ENCODE measurements around the gene TROAP.
"Not testable (repeated sequence)": the region's sequence is repeated elsewhere in the genome, so short reads cannot be mapped to it uniquely, and the experiment has no call there.

Gene TROAP

DNA sequence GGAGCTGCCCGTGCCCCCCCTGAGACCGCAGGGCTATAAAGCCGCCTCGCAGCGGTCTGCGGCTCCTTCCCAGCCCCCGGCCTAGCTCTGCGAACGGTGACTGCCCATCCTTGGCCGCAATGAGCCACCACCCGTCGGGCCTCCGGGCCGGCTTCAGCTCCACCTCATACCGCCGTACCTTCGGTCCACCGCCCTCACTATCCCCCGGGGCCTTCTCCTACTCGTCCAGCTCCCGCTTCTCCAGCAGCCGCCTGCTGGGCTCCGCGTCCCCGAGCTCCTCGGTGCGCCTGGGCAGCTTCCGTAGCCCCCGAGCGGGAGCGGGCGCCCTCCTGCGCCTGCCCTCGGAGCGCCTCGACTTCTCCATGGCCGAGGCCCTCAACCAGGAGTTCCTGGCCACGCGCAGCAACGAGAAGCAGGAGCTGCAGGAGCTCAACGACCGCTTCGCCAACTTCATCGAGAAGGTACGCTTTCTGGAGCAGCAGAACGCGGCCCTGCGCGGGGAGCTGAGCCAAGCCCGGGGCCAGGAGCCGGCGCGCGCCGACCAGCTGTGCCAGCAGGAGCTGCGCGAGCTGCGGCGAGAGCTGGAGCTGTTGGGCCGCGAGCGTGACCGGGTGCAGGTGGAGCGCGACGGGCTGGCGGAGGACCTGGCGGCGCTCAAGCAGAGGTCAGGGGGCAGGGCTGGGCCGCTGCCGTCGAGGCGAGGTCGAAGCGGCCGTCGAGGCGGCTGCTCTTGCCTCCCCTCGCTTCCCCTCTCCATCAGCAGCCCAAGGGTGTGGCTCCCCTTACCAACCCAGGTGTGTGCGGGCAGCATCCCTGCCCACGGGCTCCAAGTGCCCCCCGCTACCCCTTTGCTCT lies 27.7 kb upstream of the TROAP start, which contains the start of gene PRPH:
PRPH (plus strand) TSS at position 66 of the 855 bp plus-strand sequence; CDS start at position 120, 54 bp downstream.
- DNase-seq (ENCODE audit: low spot score), result no peak
- FAIRE-seq, result no peak

DNA sequence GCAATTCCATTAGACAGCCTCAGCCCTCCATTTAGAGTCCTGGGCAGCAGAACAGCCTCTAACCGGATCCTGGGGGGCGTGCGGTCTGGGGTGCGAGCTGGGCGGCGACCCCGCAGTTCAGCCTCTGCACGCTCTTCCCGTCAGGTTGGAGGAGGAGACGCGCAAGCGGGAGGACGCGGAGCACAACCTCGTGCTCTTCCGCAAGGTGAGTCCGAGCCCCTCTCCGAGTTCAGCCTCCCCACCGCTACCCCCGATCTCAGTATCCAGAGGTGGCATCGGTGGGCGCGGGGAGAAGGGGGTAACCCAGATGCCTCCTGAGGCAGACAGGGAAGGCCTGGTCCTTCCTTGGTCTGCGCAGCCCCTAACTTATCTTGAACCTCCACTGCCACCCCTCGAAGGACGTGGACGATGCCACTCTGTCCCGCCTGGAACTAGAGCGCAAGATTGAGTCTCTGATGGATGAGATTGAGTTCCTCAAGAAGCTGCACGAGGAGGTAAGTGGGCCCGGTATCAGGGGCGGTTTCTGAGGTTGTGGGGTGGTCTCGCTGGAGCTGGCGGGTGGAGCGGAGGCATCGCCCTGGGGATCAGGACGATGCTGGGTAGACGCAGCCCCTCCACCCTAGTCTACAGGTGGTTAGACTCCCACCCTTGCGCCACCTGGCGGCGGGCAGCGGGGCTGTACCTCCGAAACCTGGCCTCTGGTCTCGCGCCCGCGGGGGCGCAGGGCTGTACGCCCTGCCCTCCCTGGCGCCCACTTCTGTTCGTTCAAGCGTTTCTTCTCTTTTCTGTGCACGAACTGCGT lies 26.8 kb upstream of the TROAP start:
- no peak for DNase-seq (ENCODE audit: low spot score)
- no peak for FAIRE-seq

DNA sequence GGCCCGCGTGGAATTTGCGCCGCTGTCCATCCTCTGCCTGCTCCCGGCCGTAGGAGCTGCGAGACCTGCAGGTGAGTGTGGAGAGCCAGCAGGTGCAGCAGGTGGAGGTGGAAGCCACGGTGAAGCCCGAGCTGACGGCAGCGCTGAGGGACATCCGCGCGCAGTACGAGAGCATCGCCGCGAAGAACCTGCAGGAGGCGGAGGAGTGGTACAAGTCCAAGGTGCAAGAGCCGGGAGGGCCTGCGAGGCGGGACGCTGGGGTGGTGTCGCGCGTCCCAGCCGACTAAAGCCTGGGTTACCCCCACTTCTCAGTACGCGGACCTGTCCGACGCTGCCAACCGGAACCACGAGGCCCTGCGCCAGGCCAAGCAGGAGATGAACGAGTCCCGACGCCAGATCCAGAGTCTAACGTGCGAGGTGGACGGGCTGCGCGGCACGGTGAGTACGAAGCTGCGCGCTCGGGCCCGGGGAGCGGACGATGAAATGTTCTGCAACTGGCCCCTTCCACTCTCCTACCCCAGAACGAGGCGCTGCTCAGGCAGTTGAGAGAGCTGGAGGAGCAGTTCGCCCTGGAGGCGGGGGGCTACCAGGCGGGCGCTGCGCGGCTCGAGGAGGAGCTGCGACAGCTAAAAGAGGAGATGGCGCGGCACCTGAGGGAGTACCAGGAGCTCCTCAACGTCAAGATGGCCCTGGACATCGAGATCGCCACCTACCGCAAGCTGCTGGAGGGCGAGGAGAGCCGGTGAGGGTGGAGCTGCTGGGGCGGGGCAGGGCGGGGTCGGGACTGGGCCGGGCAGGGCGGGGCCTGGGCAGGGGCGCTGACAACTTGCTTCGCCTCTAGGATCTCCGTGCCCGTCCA lies 26.0 kb upstream of the TROAP start:
- peak; percentile 34 for DNase-seq (ENCODE audit: low spot score)
- FAIRE-seq, result no peak

DNA sequence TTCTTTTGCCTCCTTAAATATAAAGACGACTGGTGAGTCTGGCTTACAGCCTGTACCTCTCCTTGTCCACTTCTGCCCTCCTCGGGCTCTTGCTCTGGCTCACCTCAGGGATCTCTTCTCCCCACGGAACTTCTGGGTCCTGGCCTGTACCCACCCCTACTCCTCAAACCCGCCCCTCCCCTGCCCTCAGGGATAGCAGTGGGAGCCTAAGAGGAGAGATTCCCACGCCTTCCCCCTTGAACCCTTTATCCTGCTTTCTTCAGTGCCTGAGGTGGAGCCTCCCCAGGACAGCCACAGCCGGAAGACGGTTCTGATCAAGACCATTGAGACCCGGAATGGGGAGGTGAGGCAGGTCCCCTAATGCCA lies 25.4 kb upstream of the TROAP start:
- no peak for FAIRE-seq
- no peak for DNase-seq (ENCODE audit: low spot score)

DNA sequence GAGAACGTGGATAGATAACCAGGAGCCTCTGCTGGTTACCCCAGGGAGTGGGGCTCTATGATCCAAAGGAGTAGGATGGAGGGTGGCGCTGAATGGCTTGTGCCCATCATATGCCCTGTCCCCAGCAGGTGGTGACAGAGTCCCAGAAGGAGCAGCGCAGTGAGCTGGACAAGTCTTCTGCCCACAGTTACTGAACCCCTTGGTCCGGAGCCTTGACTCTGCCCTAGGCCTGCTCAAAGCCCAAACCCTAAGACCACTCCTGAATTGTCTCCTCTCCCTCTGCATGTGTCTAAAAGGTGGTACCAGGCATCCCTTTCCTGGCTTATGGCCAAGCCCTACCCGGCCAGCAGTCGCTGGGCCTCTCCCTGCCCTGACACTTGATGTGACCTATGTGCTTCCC lies 24.9 kb upstream of the TROAP start:
- DNase-seq (ENCODE audit: low spot score) (no peak), FAIRE-seq (no peak)

DNA sequence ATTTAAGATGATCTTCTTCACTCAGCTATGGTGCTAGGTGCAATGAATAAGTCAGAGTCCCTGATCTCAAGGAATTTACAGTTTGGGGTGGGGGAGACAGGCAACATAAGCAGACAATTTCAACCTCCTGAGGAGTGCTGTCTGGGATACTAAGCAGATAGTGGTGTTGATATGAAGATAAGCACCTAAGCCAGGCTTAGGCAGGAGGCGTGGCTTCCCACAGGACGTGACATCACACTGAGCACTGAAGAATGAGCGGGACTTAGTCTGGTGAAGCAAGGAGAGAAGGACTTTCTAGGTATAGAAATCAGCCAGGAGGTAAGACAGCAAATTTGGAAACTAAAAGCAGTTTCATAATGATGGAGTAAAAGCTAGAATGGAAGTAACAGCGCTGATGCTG lies 21.3 kb upstream of the TROAP start:
- no peak for FAIRE-seq
- DNase-seq (ENCODE audit: low spot score), result no peak

DNA sequence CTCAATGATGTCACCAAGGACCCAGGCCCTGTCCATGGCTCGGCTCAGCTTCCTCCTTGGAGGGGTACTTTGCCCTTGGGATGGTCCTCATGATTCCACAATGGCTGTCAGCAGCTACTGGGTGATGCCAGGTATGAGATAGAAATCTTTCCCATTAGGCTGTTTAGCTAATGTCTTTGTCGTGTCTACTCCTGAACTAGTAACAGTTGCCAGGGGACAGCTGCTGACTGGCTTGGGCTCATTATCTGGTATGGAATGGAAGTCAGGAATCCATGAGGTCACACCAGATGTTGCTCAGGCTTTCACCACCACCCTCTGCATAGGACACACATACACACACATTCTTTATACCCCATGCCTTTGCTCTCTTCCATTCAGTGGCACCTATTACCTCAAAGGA lies 18.9 kb upstream of the TROAP start:
- DNase-seq (ENCODE audit: low spot score), result no peak
- no peak for FAIRE-seq

DNA sequence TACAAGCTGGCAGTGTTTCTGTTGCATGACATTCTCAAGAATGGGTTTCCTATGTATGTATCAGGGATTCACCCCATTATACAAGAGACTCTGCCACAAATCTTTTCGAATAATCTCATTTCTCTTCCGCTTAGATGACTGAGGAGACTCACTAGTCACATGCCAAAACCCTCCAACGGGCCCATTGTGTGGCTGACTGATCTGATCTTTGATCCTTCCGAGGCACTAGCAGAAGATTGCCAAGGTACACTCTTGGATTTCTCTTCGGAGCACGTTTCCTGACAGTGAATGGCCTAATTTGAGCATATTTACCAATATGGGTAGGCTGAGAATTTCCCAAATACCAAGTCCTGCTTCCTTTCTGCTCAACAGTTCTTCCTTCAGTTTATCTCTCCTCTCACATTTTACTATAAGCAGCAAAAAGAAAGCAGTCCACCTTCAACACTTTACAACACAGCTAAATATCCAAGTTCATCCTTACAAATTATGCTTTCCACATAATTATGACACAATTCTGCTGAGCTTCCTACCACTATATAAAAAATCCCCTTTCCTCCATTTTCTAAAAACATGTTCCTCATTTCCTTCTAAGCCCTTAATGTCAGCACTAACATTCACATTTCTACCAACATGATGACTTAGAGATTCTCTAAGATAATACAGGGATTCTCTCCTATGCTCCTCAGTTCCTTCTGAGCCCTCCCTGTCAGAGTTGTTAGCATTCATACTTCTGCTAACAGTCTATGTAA lies 17.1 kb upstream of the TROAP start:
- FAIRE-seq (no peak), DNase-seq (ENCODE audit: low spot score) (no peak)

DNA sequence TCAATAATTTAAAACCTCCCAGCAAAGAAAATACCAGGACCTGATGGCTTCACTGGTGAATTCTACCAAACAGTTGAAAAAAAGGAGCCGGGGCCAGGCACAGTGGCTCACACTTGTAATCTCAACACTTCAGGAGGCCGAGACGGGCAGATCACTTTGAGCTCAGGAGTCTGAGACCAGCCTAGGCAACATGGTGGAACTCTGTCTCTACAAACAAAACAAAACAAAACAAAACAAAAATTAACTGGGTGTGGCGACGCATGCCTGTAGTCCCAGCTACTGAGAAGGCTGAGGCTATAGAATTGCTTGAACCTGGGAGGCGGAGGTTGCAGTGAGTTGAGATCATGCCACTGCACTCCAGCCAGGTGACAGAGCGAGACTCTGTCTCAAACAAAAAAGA lies 13.7 kb upstream of the TROAP start:
- FAIRE-seq, result no peak

DNA sequence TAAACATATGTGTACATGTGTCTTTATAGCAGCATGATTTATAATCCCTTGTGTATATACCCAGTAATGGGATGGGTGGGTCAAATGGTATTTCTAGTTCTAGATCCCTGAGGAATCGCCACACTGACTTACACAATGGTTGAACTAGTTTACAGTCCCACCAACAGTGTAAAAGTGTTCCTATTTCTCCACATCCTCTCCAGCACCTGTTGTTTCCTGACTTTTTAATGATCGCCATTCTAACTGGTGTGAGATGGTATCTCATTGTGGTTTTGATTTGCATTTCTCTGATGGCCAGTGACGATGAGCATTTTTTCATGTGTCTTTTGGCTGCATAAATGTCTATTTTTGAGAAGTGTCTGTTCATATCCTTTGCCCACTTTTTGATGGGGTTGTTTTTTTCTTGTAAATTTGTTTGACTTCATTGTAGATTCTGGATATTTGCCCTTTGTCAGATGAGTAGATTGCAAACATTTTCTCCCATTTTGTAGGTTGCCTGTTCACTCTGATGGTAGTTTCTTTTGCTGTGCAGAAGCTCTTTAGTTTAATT lies 12.5 kb upstream of the TROAP start:
- not testable (repeated sequence) for FAIRE-seq; DNase-seq (ENCODE audit: low spot score)

More for the DNA sequence above, 13.7 kb upstream of the TROAP start:
- DNase-seq (ENCODE audit: low spot score), result no peak

DNA sequence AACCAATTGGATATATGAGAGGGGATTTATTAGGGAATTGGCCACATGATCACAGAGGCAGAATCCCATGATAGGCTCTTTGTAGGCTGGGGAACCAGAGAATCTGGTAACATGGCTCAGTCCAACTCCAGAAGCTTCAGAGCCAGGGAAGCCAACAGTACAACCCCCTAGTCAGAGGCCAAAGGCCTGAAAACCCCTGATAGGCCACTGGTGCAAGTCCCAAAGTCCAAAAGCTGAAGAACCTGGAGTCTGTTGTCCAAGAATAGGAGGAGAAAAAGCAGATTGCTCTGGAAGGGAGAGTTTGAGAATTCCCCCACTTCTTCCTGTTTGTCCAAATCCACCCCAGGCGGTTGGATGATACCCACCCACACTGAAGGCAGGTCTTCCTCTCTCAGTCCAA lies 8.2 kb upstream of the TROAP start:
- FAIRE-seq (no peak), DNase-seq (ENCODE audit: low spot score) (no peak)

DNA sequence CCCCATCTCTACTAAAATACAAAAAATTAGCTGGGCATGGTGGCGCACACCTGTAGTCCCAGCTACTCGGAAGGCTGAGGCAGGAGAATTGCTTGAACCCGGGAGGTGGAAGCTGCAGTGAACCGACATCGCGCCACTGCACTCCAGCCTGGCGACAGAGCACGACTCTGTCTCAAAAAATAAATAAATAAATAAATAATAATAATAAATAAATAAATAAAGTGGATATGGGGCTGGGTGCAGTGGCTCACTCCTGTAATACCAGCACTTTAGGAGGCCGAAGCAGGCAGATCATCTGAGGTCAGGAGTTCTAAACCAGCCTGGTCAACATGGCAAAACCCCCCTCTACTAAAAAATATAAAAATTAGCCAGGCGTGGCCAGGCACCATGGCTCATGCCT lies 5.9 kb upstream of the TROAP start:
- DNase-seq (ENCODE audit: low spot score); FAIRE-seq: not testable (repeated sequence)

DNA sequence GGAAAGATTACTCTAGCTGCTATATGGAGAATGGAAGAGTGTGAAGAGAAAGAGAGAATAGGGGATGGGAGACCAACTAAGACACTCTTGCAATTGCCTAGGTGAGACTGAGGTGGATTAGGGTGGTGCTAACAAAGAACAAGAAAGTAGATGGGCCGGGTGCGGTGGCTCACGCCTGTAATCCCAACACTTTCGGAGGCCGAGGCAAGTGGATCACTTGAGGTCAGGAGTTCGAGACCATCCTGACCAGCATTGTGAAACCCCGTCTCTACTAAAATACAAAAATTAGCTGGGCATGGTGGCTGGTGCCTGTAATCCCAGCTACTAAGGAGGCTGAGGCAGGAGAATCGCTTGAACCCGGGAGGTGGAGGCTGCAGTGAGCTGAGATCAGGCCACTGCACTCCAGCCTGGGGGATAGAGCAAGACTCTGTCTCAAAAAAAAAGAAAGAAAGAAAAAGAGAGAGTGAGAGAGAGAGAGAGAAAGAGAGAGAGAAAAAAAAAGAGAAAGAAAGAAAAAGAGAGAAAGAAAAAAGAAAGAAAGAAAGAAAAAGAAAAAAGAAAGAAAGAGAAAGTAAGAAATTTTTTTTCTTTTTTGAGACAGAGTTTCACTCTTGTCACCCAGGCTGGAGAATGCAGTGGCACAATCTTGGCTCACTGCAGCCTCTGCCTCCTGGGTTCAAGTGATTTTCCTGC lies 2.5 kb upstream of the TROAP start:
- not testable (repeated sequence) for DNase-seq (ENCODE audit: low spot score); FAIRE-seq

DNA sequence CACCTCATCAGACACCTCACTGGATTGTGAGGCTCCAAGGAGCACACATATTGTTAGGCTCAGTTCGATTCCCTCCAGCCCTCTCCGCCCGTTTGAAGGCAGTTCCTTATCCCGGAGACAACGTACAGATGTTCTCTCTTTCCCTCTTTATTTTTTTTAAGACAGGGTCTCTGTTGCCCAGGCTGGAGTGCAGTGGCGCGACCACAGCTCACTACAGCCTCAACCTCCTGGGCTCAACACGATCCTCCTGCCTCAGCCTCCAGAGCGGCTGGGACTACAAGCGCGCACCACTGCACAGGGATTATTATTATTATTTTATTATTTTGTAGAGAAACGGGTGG lies 718 bp upstream of the TROAP start:
- FAIRE-seq (no peak), DNase-seq (ENCODE audit: low spot score) (no peak)

DNA sequence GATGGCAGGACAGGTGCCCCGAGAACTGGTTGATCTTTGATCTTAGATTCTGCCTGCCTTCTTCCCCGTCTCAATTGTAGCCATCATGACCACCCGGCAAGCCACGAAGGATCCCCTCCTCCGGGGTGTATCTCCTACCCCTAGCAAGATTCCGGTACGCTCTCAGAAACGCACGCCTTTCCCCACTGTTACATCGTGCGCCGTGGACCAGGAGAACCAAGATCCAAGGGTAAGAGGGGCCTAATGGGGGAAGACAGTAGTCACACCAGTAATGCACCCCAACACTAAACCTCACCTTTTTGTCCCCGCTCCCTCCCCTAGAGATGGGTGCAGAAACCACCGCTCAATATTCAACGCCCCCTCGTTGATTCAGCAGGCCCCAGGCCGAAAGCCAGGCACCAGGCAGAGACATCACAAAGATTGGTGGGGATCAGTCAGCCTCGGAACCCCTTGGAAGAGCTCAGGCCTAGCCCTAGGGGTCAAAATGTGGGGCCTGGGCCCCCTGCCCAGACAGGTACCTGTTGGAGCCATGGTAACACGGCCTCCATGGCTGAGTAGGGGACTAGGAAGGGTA lies 556 bp downstream of the TROAP start:
- DNase-seq (ENCODE audit: low spot score) (no peak), FAIRE-seq (no peak)

DNA sequence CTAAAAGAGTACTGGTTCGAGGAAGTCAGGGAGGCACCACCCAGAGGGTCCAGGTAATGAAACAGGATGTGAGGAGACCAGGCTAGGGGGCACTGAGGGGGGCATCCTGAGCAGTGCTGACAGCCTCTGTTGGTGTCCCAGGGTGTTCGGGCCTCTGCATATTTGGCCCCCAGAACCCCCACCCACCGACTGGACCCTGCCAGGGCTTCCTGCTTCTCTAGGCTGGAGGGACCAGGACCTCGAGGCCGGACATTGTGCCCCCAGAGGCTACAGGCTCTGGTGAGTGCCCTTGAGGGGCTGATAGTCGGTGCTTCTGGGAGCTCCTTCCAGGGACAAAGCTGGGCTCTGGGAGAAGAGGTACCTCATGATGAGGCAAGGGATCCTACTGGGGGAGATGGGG lies 2.6 kb downstream of the TROAP start:
- DNase-seq (ENCODE audit: low spot score) (no peak), FAIRE-seq (no peak)

DNA sequence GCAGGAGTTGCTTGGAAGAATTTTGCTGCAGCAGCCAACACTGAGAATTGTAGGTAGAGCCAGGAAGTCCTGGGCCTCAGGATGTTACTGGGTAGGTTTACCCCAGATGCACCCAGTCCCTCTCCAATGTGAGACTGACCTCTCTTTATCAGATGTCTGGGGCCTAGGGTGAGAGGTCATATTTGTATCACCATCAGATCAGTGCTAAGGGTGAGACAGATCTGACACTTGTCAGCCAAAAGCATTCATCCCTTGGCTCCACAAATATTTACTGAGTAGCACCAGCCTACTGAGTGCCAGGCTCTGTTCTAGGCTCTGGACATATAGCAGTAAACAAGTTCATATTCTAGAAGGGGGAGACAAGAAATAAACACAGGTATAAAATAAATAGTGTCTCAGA lies 4.3 kb downstream of the TROAP start:
- no peak for DNase-seq (ENCODE audit: low spot score)
- no peak for FAIRE-seq

DNA sequence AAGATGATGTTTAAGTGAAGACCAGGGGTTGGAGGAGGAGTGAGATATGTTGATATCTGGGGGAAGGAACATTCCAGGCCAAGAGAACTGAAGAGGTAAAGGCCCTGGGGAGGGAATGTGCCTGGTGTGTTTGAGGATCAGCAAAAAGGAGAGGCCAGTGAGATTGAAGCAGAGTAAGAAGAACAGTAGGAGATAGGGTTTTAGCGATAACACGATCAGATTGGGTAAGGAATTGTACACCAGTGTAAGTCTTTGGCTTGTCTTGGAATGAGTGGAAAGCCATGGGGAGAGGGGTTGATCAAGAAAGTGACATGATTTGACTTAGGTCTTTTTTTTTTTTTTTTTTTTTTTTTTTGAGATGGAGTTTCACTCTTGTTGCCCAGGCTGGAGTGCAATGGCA lies 4.8 kb downstream of the TROAP start:
- no peak for DNase-seq (ENCODE audit: low spot score)
- FAIRE-seq, result no peak

DNA sequence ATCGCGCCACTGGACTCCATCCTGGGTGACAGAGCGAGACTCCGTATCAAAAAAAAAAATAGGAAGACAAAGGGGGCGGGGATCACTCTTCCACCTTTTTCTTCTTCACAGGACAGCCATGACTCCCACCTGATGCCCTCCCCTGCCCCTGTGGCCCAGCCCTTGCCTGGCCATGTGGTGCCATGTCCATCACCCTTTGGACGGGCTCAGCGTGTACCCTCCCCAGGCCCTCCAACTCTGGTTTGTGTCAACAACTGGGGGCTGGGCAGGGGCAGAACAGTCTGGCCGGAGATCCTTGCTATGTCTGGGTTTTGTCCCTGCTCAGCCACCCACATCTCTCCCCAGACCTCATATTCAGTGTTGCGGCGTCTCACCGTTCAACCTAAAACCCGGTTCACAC lies 5.8 kb downstream of the TROAP start:
- DNase-seq (ENCODE audit: low spot score) (no peak), FAIRE-seq (no peak)

Measured in RCC 7860 (cell line).